ENCODE measurements around the gene KRT84. TPM values are rescaled to one million over a fixed set of nuclear protein-coding genes. Genes with fewer than 3 reads are reported as not detected.
"Not testable (repeated sequence)": the region's sequence is repeated elsewhere in the genome, so short reads cannot be mapped to it uniquely, and the experiment has no call there.

The KRT84 gene
- polyA plus RNA-seq, 1 donor: not detected

- DNase-seq (ENCODE audit: low read depth): no peak
These were observed 38.9 kb downstream of the KRT84 start for GRCh38 chr12:52346593-52346992.

- not testable (repeated sequence) for DNase-seq (ENCODE audit: low read depth)
These were observed 40.4 kb downstream of the KRT84 start for GRCh38 chr12:52345041-52345440.

GRCh38 chr12:52344111-52344510 lies 41.3 kb downstream of the KRT84 start:
- no peak for DNase-seq (ENCODE audit: low read depth)

- no peak for DNase-seq (ENCODE audit: low read depth)
These were observed 41.9 kb downstream of the KRT84 start for GRCh38 chr12:52343550-52343949.

- no peak for DNase-seq (ENCODE audit: low read depth)
These were observed 42.5 kb downstream of the KRT84 start for GRCh38 chr12:52342781-52343490.

GRCh38 chr12:52341066-52341580 lies 44.3 kb downstream of the KRT84 start:
- no peak for DNase-seq (ENCODE audit: low read depth)

GRCh38 chr12:52338241-52338960 lies 47.1 kb downstream of the KRT84 start:
- no peak for DNase-seq (ENCODE audit: low read depth)

- DNase-seq (ENCODE audit: low read depth): no peak
These were observed 48.4 kb downstream of the KRT84 start for GRCh38 chr12:52337054-52337453.

- no peak for DNase-seq (ENCODE audit: low read depth)
These were observed 48.8 kb downstream of the KRT84 start for GRCh38 chr12:52336641-52337040.

GRCh38 chr12:52335598-52336262 lies 49.7 kb downstream of the KRT84 start:
- no peak for DNase-seq (ENCODE audit: low read depth)

GRCh38 chr12:52334185-52334584 lies 51.3 kb downstream of the KRT84 start:
- no peak for DNase-seq (ENCODE audit: low read depth)

GRCh38 chr12:52333321-52333720 lies 52.1 kb downstream of the KRT84 start:
- no peak for DNase-seq (ENCODE audit: low read depth)

- DNase-seq (ENCODE audit: low read depth): no peak
These were observed 53.1 kb downstream of the KRT84 start for GRCh38 chr12:52332381-52332780.

- DNase-seq (ENCODE audit: low read depth): no peak
These were observed 53.6 kb downstream of the KRT84 start for GRCh38 chr12:52331833-52332232.

GRCh38 chr12:52331039-52331438 lies 54.4 kb downstream of the KRT84 start:
- DNase-seq (ENCODE audit: low read depth): no peak

GRCh38 chr12:52327830-52328500 lies 57.5 kb downstream of the KRT84 start:
- no peak for DNase-seq (ENCODE audit: low read depth)

Other genes with a start within 250 kb of the KRT84 start
- 7.0 TPM for gene KRT80, start 193.6 kb downstream of the KRT84 start, polyA plus RNA-seq (ENCODE audit: insufficient read length)
- 0.86 TPM for gene KRT7, start 152.4 kb downstream of the KRT84 start, polyA plus RNA-seq (ENCODE audit: insufficient read length)
- 0.33 TPM for gene KRT86, start 111.0 kb downstream of the KRT84 start, polyA plus RNA-seq (ENCODE audit: insufficient read length)
- not detected for gene KRT81, start 94.1 kb downstream of the KRT84 start, polyA plus RNA-seq (ENCODE audit: insufficient read length)
- not detected for gene KRT83, start 64.3 kb downstream of the KRT84 start, polyA plus RNA-seq (ENCODE audit: insufficient read length)
- gene KRT85, start 18.2 kb downstream of the KRT84 start, polyA plus RNA-seq (ENCODE audit: insufficient read length): not detected
- gene KRT82, start 20.7 kb upstream of the KRT84 start, polyA plus RNA-seq (ENCODE audit: insufficient read length): not detected
- gene KRT75, start 48.7 kb upstream of the KRT84 start, polyA plus RNA-seq (ENCODE audit: insufficient read length): not detected
- not detected for gene KRT6B, start 66.5 kb upstream of the KRT84 start, polyA plus RNA-seq (ENCODE audit: insufficient read length)
- gene KRT6C, start 88.2 kb upstream of the KRT84 start, polyA plus RNA-seq (ENCODE audit: insufficient read length): not detected
- gene KRT6A, start 107.6 kb upstream of the KRT84 start, polyA plus RNA-seq (ENCODE audit: insufficient read length): not detected
- 0.24 TPM for gene KRT5, start 134.7 kb upstream of the KRT84 start, polyA plus RNA-seq (ENCODE audit: insufficient read length)
- gene KRT71, start 167.5 kb upstream of the KRT84 start, polyA plus RNA-seq (ENCODE audit: insufficient read length): not detected
- gene KRT74, start 188.2 kb upstream of the KRT84 start, polyA plus RNA-seq (ENCODE audit: insufficient read length): not detected
- 0.08 TPM for gene KRT72, start 215.8 kb upstream of the KRT84 start, polyA plus RNA-seq (ENCODE audit: insufficient read length)
- gene KRT73, start 232.9 kb upstream of the KRT84 start, polyA plus RNA-seq (ENCODE audit: insufficient read length): not detected